AG04450 (cell line): Measurements from ENCODE around the gene CARD6. TPM values are rescaled to one million over a fixed set of nuclear protein-coding genes. Genes with fewer than 3 reads are reported as not detected.

Experiments used
- CTCF ChIA-PET: fragments of 300-600, 350-600 bp; formaldehyde crosslinking; extraction: SDS; loops from one replicate; lab custom pipeline; 2022; ENCODE audit warnings: antibody characterized with exemption, inconsistent platforms; lab: Charles Lee
- POLR2A ChIA-PET: fragments of 350-600 bp; formaldehyde crosslinking; extraction: SDS; loops from one replicate; lab custom pipeline; 2021; ENCODE audit warnings: antibody characterized with exemption, inconsistent platforms; lab: Yijun Ruan, JAX
- DNase-seq: peaks from one replicate; pipeline ENCODE4 v3.0.0-alpha.2; 2011; ENCODE audit warnings: low read depth, low spot score
- H3K27ac ChIP-seq: one replicate; pipeline ENCODE4 v1.5.1; 2012; ENCODE audit warnings: low read depth, low read length, control low read depth
- H3K27me3 ChIP-seq: one replicate; pipeline ENCODE4 v1.6.0; 2012; ENCODE audit warnings: low read length; ENCODE audit not compliant: control insufficient read depth, insufficient read depth
- H3K4me3 ChIP-seq: 2 replicates; pipeline ENCODE4 v1.5.1; 2011; ENCODE audit warnings: mild to moderate bottlenecking, low read depth, low read length, control low read depth
- H3K9me3 ChIP-seq: 2 replicates; pipeline ENCODE4 v1.5.1; 2012; ENCODE audit warnings: low read length; ENCODE audit not compliant: control insufficient read depth, insufficient read depth
- polyA plus RNA-seq: library from polyadenylated mRNA; depleted of rRNA; stranded (reverse); fragments of >200 nt; gene quantifications from 2 replicates; pipeline ENCODE4 v1.2.3, GENCODE V29; 2011
- TF ChIP-seq, protein P1 (sequence below): IDR thresholded peaks from 2 replicates; pipeline ENCODE4 v1.5.1; 2011; ENCODE audit warnings: low read depth, low read length, control low read depth, inconsistent platforms

Gene CARD6
- polyA plus RNA-seq, 1 experiment = 4.2 TPM

DNA sequence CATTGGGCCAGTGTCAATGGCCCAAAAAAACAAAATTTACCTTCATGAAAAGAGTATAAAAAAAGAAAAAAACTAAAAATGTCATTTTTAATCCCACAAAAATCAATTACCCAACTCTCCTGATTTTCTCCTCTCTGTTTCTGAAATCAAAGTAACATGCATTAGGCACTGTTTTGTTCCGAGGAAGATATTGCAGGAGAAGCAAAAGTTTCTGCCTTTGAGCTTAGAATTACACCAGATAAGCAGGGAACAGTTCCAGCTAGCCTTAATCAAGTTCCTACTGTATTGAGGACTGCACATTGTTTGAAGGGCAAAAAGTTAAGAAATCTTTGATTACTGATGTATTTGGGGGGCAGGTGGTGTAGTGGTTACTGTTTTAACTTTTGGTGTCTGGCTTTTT, 41.9 kb upstream of the CARD6 start:
- Histone ChIP-seq H3K9me3 (no peaks in the 10 kb centered on the region; the same call in 1 of the 2 replicates), H3K27ac (no peak overlapping the region), H3K4me3 (peak overlapping the region; percentile 96), H3K27me3 (no peaks in the 10 kb centered on the region)
- CTCF ChIA-PET = interaction anchor here (0.6 to 1.5 kb wide), 9 partner anchors 11 to 959 kb away, joined by 3 to 7 read pairs (median 4); no protein-coding TSS in a partner anchor
- POLR2A ChIA-PET = interaction anchor here (0.6 to 1.5 kb wide), 6 partner anchors 8 to 1419 kb away, joined by 3 to 13 read pairs (median 4); no protein-coding TSS in a partner anchor
- TF ChIP-seq, protein P1, sequence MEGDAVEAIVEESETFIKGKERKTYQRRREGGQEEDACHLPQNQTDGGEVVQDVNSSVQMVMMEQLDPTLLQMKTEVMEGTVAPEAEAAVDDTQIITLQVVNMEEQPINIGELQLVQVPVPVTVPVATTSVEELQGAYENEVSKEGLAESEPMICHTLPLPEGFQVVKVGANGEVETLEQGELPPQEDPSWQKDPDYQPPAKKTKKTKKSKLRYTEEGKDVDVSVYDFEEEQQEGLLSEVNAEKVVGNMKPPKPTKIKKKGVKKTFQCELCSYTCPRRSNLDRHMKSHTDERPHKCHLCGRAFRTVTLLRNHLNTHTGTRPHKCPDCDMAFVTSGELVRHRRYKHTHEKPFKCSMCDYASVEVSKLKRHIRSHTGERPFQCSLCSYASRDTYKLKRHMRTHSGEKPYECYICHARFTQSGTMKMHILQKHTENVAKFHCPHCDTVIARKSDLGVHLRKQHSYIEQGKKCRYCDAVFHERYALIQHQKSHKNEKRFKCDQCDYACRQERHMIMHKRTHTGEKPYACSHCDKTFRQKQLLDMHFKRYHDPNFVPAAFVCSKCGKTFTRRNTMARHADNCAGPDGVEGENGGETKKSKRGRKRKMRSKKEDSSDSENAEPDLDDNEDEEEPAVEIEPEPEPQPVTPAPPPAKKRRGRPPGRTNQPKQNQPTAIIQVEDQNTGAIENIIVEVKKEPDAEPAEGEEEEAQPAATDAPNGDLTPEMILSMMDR = no peak
- no peak for DNase-seq

DNA sequence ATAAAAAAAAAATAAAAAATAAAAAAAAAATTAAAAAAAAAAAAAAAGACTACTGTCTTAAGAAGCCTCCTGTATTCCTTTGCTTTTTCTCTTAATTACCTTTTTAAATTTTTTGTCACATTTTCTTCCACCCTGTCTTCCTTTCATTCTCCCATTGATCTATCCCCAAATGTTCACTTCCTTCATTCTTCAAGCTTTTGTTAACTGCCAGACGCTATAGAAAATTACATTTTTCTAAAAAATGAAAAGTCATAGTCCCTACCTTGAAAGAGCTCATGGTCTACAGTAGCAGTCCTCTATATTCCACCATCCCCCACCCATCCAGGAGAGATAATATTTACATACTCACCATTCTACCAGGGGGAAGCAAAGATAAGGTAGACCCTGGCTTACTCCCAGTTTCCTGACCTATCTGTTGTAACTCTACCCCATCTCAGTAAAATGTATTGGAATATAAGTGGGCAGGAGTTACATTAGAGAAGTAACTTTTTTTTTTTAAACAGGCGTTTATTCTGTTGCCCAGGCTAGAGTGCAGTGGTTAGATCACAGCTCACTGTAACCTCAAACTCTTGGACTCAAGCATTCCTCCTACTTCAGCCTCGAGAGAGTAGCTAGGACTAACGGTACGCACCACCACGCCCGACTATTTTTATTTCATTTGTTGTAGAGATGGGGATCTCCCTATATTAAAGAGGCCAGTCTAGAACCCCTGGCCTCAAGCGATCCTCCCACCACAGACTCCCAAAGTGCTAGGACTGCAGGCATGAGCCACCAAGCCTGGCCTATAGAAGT, 39.2 kb upstream of the CARD6 start:
- Histone ChIP-seq H3K4me3 (no peak overlapping the region), H3K9me3 (no peaks in the 10 kb centered on the region; the same call in 1 of the 2 replicates), H3K27me3 (no peaks in the 10 kb centered on the region), H3K27ac (no peak overlapping the region)
- ChIA-PET CTCF (no interaction called here), POLR2A (interaction anchor here (0.6 kb wide), 1 partner anchor 25 kb away, joined by 3 read pairs; no protein-coding TSS in a partner anchor)
- no peak for DNase-seq
- TF ChIP-seq, protein P1 = no peak

DNA sequence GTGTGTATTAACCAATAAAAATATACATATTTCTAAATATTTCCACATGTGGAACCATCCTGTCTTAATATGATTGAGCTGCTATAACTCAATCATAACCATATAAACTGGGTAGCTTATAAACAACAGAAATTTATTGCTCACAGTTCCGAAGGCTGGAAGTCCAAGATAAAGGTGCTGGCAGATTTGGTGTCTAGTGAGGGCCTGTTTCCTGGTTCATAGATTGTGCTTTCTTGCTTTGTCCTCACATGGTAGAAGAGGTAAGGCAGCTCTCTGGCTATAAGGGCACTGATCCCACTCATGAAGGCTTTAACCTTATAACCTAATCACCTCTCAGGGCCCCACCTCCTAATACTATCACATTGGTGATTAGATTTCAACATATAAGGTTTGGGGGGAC, 29.0 kb upstream of the CARD6 start:
- ChIA-PET CTCF (no interaction called here), POLR2A (interaction anchor here (0.9 kb wide), 1 partner anchor 11 kb away, joined by 3 read pairs; no protein-coding TSS in a partner anchor)
- Histone ChIP-seq H3K27ac (no peak overlapping the region), H3K27me3 (no peaks in the 10 kb centered on the region), H3K4me3 (no peak overlapping the region), H3K9me3 (no peaks in the 10 kb centered on the region)
- no peak for DNase-seq
- TF ChIP-seq, protein P1 = no peak

DNA sequence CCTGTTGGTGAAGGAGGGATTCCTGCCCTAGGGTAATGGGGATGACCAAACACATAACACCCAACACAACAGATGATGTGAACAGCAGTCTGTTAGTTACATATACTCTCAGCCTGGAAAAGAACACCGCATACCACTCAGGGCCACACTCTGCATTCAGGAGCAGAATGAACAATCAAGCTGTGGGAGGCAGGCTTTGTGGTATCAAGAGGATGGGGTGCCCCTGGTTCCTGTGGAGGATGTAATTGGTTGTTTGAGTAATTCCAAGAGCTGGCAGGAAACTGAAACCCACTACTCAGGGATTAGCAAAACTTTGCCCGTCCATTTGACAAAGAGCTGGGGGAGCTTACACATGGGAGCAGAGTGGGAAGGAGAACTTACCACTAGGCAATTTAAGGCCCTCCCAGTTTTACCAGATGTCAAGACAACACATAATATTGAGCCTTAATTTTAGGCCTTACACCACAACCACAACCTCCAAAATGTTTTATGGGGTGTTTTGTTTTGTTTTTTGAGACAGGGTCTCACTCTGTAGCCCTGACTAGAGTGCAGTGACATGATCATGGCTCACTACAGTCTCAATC, 27.4 kb upstream of the CARD6 start:
- POLR2A ChIA-PET = no interaction called here
- Histone ChIP-seq H3K9me3 (no peaks in the 10 kb centered on the region), H3K27me3 (no peaks in the 10 kb centered on the region), H3K27ac (no peak overlapping the region), H3K4me3 (no peak overlapping the region)
- TF ChIP-seq, protein P1 = no peak
- DNase-seq = no peak
- CTCF ChIA-PET = interaction anchor here (0.5 kb wide), 1 partner anchor 57 kb away, joined by 3 read pairs; no protein-coding TSS in a partner anchor
